Measurements from ENCODE around the gene NOL4L.

The NOL4L gene

DNA sequence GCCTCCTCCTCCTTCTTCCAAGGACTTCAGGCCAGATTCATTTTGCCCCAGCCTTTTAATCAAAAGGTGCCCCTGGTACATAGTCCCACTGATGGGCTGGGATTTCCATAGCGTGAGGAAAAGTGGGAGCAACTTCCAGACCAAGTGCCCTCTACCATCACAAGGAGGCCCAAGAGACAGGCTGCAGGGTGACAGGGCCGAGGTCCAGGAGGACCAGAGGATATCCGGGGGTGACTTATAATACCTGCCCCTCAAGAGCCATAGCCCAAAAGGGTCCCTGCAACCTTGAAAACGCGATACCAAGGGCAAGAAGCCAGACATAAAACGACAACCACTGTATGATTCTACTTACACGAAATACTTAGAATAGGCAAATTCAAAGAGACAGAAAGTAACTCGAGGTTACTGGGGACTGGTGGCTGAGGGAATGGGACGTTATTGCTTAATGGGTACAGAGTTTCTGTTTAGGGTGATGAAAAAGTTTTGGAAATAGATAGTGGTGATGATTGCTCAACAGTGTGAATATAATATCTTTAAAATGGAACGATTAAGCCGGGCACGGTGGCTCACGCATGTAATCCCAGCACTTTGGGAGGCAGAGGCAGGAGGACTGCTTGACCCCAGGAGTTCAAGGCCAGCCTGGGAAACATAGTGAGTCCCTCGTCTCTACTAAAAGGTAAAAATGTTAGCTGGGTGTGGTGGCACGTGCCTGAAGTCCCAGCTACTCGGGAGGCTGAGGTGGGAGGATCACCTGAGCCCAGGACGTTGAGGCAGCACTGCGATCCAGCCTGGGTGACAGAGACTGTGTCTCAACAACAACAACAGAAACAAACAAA, 71.9 kb downstream of the NOL4L start:
- no peak overlapping the region for H3K4me3 ChIP-seq (ENCODE audit: low read depth, low read length)
- no peak for TF ChIP-seq CTCF (IDR thresholded peaks at IDR 0.05; ENCODE audit: insufficient read depth, low read depth, low read length, missing control alignments)
- DNase-seq (ENCODE audit: low read depth), result no peak

- no peak overlapping the region for H3K4me3 ChIP-seq (ENCODE audit: low read depth, low read length)
- no peak for DNase-seq (ENCODE audit: low read depth)
- no peak for TF ChIP-seq CTCF (IDR thresholded peaks at IDR 0.05; ENCODE audit: insufficient read depth, low read depth, low read length, missing control alignments)
Observed at GRCh38 chr20:32512047-32512385, 73.1 kb downstream of the NOL4L start.

DNA sequence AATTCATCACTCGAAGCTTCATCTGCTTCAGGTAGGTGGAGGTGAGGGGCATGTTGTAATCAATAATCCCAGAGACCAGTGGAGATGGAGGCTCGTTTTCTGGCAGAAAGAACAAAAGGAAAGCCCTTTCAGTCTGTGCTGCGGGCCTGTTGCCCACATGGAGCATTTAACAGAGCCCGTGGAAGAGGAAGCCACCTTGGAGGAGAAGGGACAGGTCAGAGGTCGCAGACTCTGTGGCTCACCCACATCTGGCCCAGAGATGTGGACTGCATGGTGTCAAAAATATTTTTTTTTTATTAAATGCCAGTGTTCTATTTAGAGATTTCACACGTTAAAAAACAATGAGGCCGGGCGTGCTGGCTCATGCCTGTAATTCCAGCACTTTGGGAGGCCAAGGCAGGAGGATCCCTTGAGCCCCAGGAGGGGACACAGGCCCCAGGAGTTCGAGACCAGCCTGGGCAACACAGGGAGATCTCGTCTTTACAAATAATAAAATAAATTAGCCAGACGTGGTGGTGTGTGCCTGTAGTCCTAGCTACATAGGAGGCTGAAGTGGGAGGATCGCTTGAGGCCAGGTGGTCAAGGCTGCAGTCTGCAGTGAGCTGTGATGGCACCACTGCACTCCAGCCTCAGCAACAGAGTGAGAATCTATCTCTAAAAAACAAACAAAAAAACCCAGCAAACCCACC, 73.6 kb downstream of the NOL4L start:
- TF ChIP-seq CTCF (IDR thresholded peaks at IDR 0.05; ENCODE audit: insufficient read depth, low read depth, low read length, missing control alignments), result no peak
- DNase-seq (ENCODE audit: low read depth), result no peak
- no peak overlapping the region for H3K4me3 ChIP-seq (ENCODE audit: low read depth, low read length)

DNA sequence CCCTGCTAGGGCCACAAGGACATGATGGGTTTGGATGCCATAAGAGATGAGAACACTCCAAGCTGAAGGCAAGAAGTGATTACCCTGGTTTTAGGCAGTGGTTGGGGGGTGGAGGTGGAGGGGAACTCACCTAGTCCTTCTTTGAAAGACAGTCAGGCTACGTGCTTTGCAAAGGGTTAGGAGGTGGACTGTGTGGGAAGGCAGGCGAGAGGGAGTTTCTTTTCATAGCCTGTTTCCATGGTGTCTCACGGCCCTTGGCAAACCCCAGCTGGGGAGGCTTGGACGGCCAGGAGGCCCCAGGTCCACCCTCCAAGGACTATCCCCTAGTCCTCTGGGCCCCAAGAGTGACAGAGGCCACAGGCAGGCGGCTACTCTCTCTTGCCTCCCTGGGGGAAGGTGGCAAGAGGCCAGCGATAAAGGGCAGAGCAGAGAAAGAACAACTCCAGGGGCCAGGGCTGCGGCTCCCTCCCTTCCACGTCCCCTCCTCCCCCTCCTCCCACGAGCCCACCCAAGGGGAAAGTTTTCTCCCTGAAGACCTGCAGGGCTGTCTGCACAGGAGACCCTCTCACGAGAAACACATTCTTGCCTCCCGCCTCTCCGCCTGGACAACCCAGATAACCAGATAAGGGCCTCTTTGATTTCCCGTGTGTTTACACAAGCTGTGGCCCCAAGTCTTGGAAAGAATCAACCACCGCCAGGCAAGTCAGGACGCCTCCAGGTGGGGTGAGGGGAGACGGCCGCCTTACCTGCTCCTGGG, 74.4 kb downstream of the NOL4L start:
- TF ChIP-seq CTCF (IDR thresholded peaks at IDR 0.05; ENCODE audit: insufficient read depth, low read depth, low read length, missing control alignments), result no peak
- no peak overlapping the region for H3K4me3 ChIP-seq (ENCODE audit: low read depth, low read length)
- no peak for DNase-seq (ENCODE audit: low read depth)

- no peak for TF ChIP-seq CTCF (IDR thresholded peaks at IDR 0.05; ENCODE audit: insufficient read depth, low read depth, low read length, missing control alignments)
- H3K4me3 ChIP-seq (ENCODE audit: low read depth, low read length), result no peak overlapping the region
- DNase-seq (ENCODE audit: low read depth), result no peak
Observed at GRCh38 chr20:32510120-32510600, 75.0 kb downstream of the NOL4L start.

DNA sequence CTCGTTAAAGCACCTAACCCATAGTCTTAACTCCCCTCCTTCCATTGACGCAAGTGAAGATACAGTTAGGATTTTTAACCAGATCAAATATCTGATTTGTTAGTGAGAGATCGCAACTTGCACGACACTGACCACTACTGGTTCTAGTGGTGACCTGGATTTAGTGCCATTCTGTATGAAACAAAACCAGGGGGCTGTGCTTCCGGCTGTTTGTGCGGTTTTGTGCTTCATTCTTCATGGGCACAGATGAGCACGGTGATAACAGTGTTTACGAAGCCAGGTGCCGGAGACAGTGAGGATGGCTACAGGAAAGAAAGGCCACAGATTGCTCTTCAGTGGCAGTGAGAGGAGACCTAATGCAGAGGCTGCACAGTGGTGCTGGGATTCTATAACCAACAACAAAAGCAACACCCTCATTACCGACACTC, 75.5 kb downstream of the NOL4L start:
- no peak for TF ChIP-seq CTCF (IDR thresholded peaks at IDR 0.05; ENCODE audit: insufficient read depth, low read depth, low read length, missing control alignments)
- no peak overlapping the region for H3K4me3 ChIP-seq (ENCODE audit: low read depth, low read length)
- no peak for DNase-seq (ENCODE audit: low read depth)
